Choroid plexus epithelial cell (primary cell): Measurements from ENCODE around the gene ADCY4.

ENCODE experiments used
- DNase-seq: peaks from one replicate; pipeline ENCODE4 v3.0.0-alpha.2; 2010; ENCODE audit warnings: low read depth
- H3K4me3 ChIP-seq: 2 replicates; pipeline ENCODE4 v1.5.1; 2011; ENCODE audit warnings: low read depth, mild to moderate bottlenecking, control low read depth, low read length, moderate library complexity
- CTCF ChIP-seq: conservative IDR thresholded peaks from 2 replicates; pipeline ENCODE4 v1.5.1; 2011; ENCODE audit warnings: low read depth, mild to moderate bottlenecking, control low read depth, inconsistent platforms, low read length, moderate library complexity

The ADCY4 gene

GRCh38 chr14:24310646-24311604, 23.9 kb downstream of the ADCY4 start, which contains the start of gene LTB4R:
LTB4R (plus strand) TSS chr14:24311502; CDS start chr14:24315652, 4,150 bp downstream.
- peak within 1 kb of the TSS; percentile 49 for H3K4me3 ChIP-seq
- peak; percentile 86 for DNase-seq
- peak; percentile 9 for TF ChIP-seq CTCF

DNA sequence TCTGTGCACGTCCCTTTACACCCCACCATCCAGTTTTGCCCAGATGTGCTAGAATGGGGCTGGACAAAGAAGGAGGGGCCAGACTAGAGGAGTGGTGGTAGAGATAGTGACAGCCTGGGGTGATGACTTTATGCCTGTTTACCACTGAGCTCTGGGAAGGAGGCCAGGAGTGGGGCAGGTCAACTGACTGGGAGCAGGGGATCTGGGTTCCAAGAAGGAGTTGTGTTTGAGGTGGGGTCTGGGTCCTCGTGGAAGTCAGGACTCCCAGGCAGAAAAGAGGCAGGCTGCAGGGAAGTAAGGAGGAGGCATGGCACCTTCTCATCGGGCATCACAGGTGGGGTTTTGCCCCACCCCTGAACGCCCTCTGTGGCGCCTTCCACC, 24.6 kb downstream of the ADCY4 start:
- peak overlapping the region; percentile 49 for H3K4me3 ChIP-seq
- TF ChIP-seq CTCF = no peak
- no peak for DNase-seq

DNA sequence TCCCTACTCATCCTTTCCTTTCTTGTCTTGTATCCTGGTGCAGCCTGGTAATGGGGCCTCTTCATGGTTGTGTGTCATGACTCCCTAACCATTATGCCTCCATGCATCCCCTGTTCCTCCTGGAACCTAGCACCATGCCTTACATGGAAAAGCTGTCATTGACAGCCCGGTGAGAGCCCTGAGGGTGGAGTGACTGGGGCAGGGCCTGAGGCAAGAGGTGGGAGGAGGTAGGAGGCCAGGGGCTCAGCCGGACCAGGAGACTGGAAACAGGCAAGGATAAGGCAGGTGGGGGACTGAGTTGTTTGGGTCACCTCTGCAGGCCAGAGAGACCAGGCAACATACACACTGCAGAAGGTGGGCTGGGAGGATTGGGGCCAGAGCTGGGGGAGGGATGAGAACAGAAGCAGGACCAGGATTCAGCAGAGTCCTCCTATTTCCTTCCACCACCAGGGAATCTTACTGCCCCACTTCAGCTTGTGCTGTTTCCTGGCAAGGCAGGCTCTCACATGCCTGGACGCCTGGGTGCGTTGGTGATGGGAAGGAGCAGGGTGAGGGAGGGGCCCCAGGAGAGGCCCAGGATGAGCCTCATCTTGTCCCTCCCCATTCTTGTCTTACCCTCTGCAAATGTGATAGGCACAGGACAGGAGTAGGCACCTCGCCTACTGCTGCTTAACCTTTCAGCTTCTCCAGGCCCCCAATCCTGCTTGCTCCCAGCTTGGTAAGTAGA, 25.2 kb downstream of the ADCY4 start, which contains the start of gene LTB4R2:
Gene LTB4R2, plus strand, starts transcription at position 603 of the 727 bp plus-strand sequence. CDS start 525 bp downstream, outside the sequence.
- no peak for DNase-seq
- peak within 1 kb of the TSS; percentile 49 for H3K4me3 ChIP-seq
- no peak for TF ChIP-seq CTCF

GRCh38 chr14:24308342-24309124, 26.3 kb downstream of the ADCY4 start:
- TF ChIP-seq CTCF = no peak
- H3K4me3 ChIP-seq = no peak overlapping the region
- no peak for DNase-seq

DNA sequence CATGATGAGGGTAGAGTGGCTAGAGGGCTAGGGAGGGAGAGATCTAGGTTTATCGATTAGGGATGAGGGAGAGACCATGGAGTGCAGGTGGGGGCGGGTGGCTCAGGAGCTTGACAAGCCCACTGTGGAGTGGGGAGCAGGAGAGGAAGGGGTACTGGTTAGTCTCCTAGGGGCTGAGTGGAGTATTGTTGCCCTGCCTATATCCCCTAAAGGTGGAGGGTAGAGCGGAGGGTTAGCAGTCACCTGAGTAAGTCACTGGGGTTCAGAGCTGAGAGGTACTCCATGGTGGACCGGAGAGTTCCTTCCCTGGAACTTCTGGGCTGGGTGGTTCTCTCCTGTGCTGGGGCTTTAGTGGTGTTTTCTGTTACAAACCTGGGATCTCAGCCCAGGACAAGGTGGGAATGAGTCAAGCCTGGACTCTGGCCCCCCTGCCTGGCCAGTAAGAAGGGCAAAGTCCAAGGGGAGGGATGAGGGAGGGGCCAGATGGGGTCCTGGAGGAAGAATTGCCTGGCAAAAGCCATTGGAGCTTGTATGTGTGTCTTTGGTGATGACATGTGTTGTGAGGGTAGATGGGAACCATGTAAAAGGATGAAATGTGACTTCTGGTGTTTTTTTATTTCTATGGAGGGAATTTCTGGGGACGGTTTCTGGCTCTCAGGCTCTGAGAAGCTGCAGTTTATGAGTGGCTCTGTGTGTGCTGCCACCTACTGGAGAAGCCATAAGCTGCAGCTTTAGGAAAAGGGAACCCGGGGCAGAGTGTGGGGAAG, 27.1 kb downstream of the ADCY4 start, which contains the start of gene CIDEB:
Gene CIDEB, minus strand, starts transcription at position 403 of the 767 bp plus-strand sequence. Its CDS starts 119 bp downstream, at position 284.
- no peak within 1 kb of the TSS for H3K4me3 ChIP-seq
- peak; percentile 66 for DNase-seq
- TF ChIP-seq CTCF = peak; percentile 96

- DNase-seq = no peak
- no peak for TF ChIP-seq CTCF
- H3K4me3 ChIP-seq = no peak overlapping the region
Measured at GRCh38 chr14:24307156-24307574, 27.7 kb downstream of the ADCY4 start.
